PC-3 (cell line): ENCODE measurements around the gene TNNC1.

Experiments used
- EZH2 ChIP-seq: fragments of 300-600 bp; sonication (generic); IDR thresholded peaks from one replicate; pipeline ENCODE4 v1.6.1; 2017; ENCODE audit warnings: antibody characterized with exemption, mild to moderate bottlenecking, low read length; ENCODE audit not compliant: unreplicated experiment
- TF ChIP-seq, protein P1 (sequence below): fragments of 300-600 bp; sonication (generic); conservative IDR thresholded peaks from 2 replicates; pipeline ENCODE4 v1.5.1; 2017; ENCODE audit warnings: antibody characterized with exemption, low read depth, mild to moderate bottlenecking, low read length

DNA sequence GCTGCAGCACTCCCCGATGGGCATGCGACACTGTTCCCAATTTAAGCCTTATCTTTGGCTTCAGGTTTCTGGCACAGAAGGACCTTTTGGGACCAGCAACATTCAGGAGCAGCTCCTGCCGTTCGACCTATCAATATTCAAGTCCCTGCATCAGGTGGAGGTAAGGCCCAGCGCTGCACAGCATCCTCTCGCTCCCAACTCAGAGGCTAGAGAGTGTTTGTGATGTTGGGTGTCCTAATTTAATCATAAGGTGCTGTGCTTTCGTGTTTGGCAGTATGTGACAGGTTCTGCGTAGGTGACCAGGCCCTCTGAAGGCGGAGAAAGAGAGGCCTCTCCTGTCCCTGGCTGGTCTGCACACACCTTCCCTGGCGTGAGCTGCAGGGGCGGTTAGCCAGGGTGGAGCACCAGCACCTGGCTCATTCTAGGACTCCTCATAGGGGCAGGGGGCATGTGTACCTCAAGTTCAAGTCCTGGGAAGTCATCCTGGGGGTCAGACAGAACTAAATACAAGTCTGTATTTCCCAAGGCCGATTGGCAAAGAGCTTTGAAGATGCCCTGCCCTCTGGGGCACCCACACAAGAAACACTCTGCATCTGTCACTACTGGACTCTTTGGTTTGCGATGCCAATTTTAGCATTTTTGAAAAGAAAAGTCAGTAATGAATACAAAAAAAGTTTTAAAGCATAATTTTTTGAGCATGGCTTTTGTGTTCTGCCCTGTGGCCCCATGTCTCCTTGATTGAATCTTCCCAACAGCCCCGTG lies 18.6 kb upstream of the TNNC1 start:
- TF ChIP-seq, protein P1, sequence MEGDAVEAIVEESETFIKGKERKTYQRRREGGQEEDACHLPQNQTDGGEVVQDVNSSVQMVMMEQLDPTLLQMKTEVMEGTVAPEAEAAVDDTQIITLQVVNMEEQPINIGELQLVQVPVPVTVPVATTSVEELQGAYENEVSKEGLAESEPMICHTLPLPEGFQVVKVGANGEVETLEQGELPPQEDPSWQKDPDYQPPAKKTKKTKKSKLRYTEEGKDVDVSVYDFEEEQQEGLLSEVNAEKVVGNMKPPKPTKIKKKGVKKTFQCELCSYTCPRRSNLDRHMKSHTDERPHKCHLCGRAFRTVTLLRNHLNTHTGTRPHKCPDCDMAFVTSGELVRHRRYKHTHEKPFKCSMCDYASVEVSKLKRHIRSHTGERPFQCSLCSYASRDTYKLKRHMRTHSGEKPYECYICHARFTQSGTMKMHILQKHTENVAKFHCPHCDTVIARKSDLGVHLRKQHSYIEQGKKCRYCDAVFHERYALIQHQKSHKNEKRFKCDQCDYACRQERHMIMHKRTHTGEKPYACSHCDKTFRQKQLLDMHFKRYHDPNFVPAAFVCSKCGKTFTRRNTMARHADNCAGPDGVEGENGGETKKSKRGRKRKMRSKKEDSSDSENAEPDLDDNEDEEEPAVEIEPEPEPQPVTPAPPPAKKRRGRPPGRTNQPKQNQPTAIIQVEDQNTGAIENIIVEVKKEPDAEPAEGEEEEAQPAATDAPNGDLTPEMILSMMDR, result peak; percentile 10; the same call in 1 of the 2 replicates
- no peak for TF ChIP-seq EZH2
